ENCODE data around the gene ARMC9. TPM values are rescaled to one million over a fixed set of nuclear protein-coding genes. Genes with fewer than 3 reads are reported as not detected.

Gene ARMC9
- total RNA-seq, 2 donors from 2014 or later: 41.7 to 51.5 TPM

GRCh38 chr2:231189171-231189530, 9.3 kb upstream of the ARMC9 start:
- no peaks in the 10 kb centered on the region for H3K9me3 ChIP-seq (ENCODE audit: control insufficient read depth, low read length)
- 93% methylated on average over 8 of the region's 8 CpGs; no CpG with 5 or more reads in 1 of the 2 experiments for WGBS, 2 experiments (ENCODE audit: insufficient coverage in 1 of 2, insufficient read length in 1 of 2)
- no peaks in the 10 kb centered on the region for H3K27me3 Mint-ChIP-seq (ENCODE audit: insufficient read depth)
- peaks cover 7% of the 10 kb centered on the region for H3K4me1 Mint-ChIP-seq
- H3K4me1 ChIP-seq (ENCODE audit: control insufficient read depth, insufficient read depth, low read length): no peaks in the 10 kb centered on the region
- no peaks in the 10 kb centered on the region for H3K9me3 Mint-ChIP-seq
- H3K27ac Mint-ChIP-seq: no peak overlapping the region
- no peaks in the 10 kb centered on the region for H3K36me3 ChIP-seq (ENCODE audit: control insufficient read depth, insufficient read depth, low read length)
- peak; percentile 45 for DNase-seq
- H3K27ac ChIP-seq (ENCODE audit: low read depth, low read length): no peak overlapping the region
- H3K4me3 Mint-ChIP-seq: no peak overlapping the region
- no peaks in the 10 kb centered on the region for H3K36me3 Mint-ChIP-seq (ENCODE audit: low read depth)
- no peaks in the 10 kb centered on the region for H3K27me3 ChIP-seq (ENCODE audit: control insufficient read depth, insufficient read depth, low read length, poor library complexity, severe bottlenecking)
- TF ChIP-seq CTCF (conservative IDR thresholded peaks at IDR 0.05): no peak
- no peak overlapping the region for H3K9ac ChIP-seq (ENCODE audit: extremely low read depth, low read length, poor library complexity, severe bottlenecking)
- no peak overlapping the region for H3K4me3 ChIP-seq (ENCODE audit: low read length)

GRCh38 chr2:231189571-231190495, 8.6 kb upstream of the ARMC9 start:
- Mint-ChIP-seq H3K27me3 (ENCODE audit: insufficient read depth) (no peaks in the 10 kb centered on the region), H3K4me1 (peaks cover 7% of the 10 kb centered on the region), H3K36me3 (ENCODE audit: low read depth) (no peaks in the 10 kb centered on the region), H3K27ac (peak overlapping the region; percentile 82), H3K4me3 (peak overlapping the region; percentile 40), H3K9me3 (no peaks in the 10 kb centered on the region)
- no peaks in the 10 kb centered on the region for H3K9me3 ChIP-seq (ENCODE audit: control insufficient read depth, low read length)
- WGBS, 2 experiments (ENCODE audit: insufficient coverage in 1 of 2, insufficient read length in 1 of 2): 71 to 87% methylated on average over 12 to 22 of the region's 22 CpGs
- no peaks in the 10 kb centered on the region for H3K4me1 ChIP-seq (ENCODE audit: control insufficient read depth, insufficient read depth, low read length)
- H3K9ac ChIP-seq (ENCODE audit: extremely low read depth, low read length, poor library complexity, severe bottlenecking): no peak overlapping the region
- no peaks in the 10 kb centered on the region for H3K36me3 ChIP-seq (ENCODE audit: control insufficient read depth, insufficient read depth, low read length)
- no peak overlapping the region for H3K4me3 ChIP-seq (ENCODE audit: low read length)
- DNase-seq: no peak
- TF ChIP-seq CTCF (conservative IDR thresholded peaks at IDR 0.05): no peak
- peak overlapping the region; percentile 24 for H3K27ac ChIP-seq (ENCODE audit: low read depth, low read length)
- H3K27me3 ChIP-seq (ENCODE audit: control insufficient read depth, insufficient read depth, low read length, poor library complexity, severe bottlenecking): no peaks in the 10 kb centered on the region

- peak; percentile 92 for DNase-seq
- Histone ChIP-seq H3K9ac (ENCODE audit: extremely low read depth, low read length, poor library complexity, severe bottlenecking) (no peak overlapping the region), H3K9me3 (ENCODE audit: control insufficient read depth, low read length) (no peaks in the 10 kb centered on the region), H3K4me1 (ENCODE audit: control insufficient read depth, insufficient read depth, low read length) (no peaks in the 10 kb centered on the region), H3K27me3 (ENCODE audit: control insufficient read depth, insufficient read depth, low read length, poor library complexity, severe bottlenecking) (no peaks in the 10 kb centered on the region), H3K4me3 (ENCODE audit: low read length) (no peak overlapping the region), H3K36me3 (ENCODE audit: control insufficient read depth, insufficient read depth, low read length) (no peaks in the 10 kb centered on the region), H3K27ac (ENCODE audit: low read depth, low read length) (peak overlapping the region; percentile 24)
- Mint-ChIP-seq H3K36me3 (ENCODE audit: low read depth) (no peaks in the 10 kb centered on the region), H3K27ac (peak overlapping the region; percentile 82), H3K27me3 (ENCODE audit: insufficient read depth) (no peaks in the 10 kb centered on the region), H3K4me1 (peaks cover 7% of the 10 kb centered on the region), H3K4me3 (peak overlapping the region; percentile 40), H3K9me3 (no peaks in the 10 kb centered on the region)
- peak; percentile 55 for TF ChIP-seq CTCF (conservative IDR thresholded peaks at IDR 0.05)
- WGBS, 2 experiments (ENCODE audit: insufficient coverage in 1 of 2, insufficient read length in 1 of 2): 50 to 58% methylated on average over 31 to 42 of the region's 42 CpGs
These were observed 7.8 kb upstream of the ARMC9 start for GRCh38 chr2:231190531-231191197.
